Iris pigment epithelial cell (primary cell): ENCODE data around the gene MYH16.
"Not testable (repeated sequence)": the region's sequence is repeated elsewhere in the genome, so short reads cannot be mapped to it uniquely, and the experiment has no call there.

Source experiments
- DNase-seq: peaks from one replicate; pipeline ENCODE4 v3.0.0-alpha.2; 2011; ENCODE audit warnings: low read depth

The MYH16 gene

GRCh38 chr7:99272476-99273045 lies at the start of gene MYH16:
MYH16 (plus strand) TSS chr7:99272839.
- DNase-seq = peak; percentile 16

GRCh38 chr7:99224263-99224898 lies 48.3 kb upstream of the MYH16 start:
- peak; percentile 41 for DNase-seq

- no peak for DNase-seq
These were observed 47.8 kb upstream of the MYH16 start for GRCh38 chr7:99224899-99225265.

- DNase-seq = no peak
These were observed 43.4 kb upstream of the MYH16 start for GRCh38 chr7:99229234-99229633.

GRCh38 chr7:99232082-99232770 lies 40.4 kb upstream of the MYH16 start:
- DNase-seq = no peak

- DNase-seq = not testable (repeated sequence)
These were observed 39.7 kb upstream of the MYH16 start for GRCh38 chr7:99232955-99233354.

- DNase-seq = no peak
These were observed 38.5 kb upstream of the MYH16 start for GRCh38 chr7:99234185-99234584.

GRCh38 chr7:99235925-99236324 lies 36.7 kb upstream of the MYH16 start:
- no peak for DNase-seq

GRCh38 chr7:99237876-99238275 lies 34.8 kb upstream of the MYH16 start:
- not testable (repeated sequence) for DNase-seq

GRCh38 chr7:99238558-99239341 lies 33.9 kb upstream of the MYH16 start:
- DNase-seq = no peak

- DNase-seq = no peak
These were observed 30.0 kb upstream of the MYH16 start for GRCh38 chr7:99242682-99243081.

GRCh38 chr7:99243751-99244337 lies 28.8 kb upstream of the MYH16 start:
- DNase-seq = no peak

- DNase-seq = no peak
These were observed 27.7 kb upstream of the MYH16 start for GRCh38 chr7:99244939-99245338.

- no peak for DNase-seq
These were observed 24.1 kb upstream of the MYH16 start for GRCh38 chr7:99248391-99249095.

GRCh38 chr7:99249985-99250575 lies 22.6 kb upstream of the MYH16 start:
- no peak for DNase-seq

- DNase-seq = no peak
These were observed 20.3 kb upstream of the MYH16 start for GRCh38 chr7:99252166-99252895.

- no peak for DNase-seq
These were observed 19.3 kb upstream of the MYH16 start for GRCh38 chr7:99253369-99253768.

- no peak for DNase-seq
These were observed 18.2 kb upstream of the MYH16 start for GRCh38 chr7:99254390-99254789.

GRCh38 chr7:99255463-99255862 lies 17.2 kb upstream of the MYH16 start:
- DNase-seq = no peak

GRCh38 chr7:99257065-99257464 lies 15.6 kb upstream of the MYH16 start:
- no peak for DNase-seq

GRCh38 chr7:99257675-99258074 lies 15.0 kb upstream of the MYH16 start:
- DNase-seq = no peak
